Anterior cingulate cortex (tissue), 58 donors: ENCODE results near the gene CSN2.
A peak's percentile ranks its signal among the peaks of the same experiment; 100 is the strongest.

Experiments
- DNase-seq, 58 donors: peaks; one replicate each; lab custom pipeline; 2025; lab: John Stamatoyannopoulos, UW

Gene CSN2, protein sequence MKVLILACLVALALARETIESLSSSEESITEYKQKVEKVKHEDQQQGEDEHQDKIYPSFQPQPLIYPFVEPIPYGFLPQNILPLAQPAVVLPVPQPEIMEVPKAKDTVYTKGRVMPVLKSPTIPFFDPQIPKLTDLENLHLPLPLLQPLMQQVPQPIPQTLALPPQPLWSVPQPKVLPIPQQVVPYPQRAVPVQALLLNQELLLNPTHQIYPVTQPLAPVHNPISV

DNA sequence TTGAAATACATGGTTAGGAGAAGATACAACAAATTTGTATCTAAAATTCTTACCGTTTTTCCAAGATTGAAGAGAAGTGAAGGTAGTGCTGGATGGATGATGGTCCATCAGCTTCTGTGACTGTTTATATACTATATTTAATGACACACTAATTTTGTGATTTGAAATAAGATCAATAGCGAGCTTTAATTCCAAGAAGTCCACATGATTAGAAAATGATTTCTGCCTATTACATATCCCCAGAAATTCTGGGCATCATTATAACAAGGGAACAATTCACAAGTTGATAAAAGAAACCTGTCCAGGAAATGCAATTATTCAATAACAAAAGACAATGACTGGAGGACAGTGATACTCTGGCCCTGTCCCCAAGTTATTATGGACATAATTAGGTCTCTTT is at the start of gene CSN2:
Gene CSN2 (minus strand): TSS at position 101 of the 400 bp plus-strand sequence. CDS start 4,733 bp downstream, outside the sequence.
- no peak for DNase-seq

- DNase-seq = no peak
Measured at GRCh38 chr4:70008771-70009170, 43.2 kb upstream of the CSN2 start.

DNA sequence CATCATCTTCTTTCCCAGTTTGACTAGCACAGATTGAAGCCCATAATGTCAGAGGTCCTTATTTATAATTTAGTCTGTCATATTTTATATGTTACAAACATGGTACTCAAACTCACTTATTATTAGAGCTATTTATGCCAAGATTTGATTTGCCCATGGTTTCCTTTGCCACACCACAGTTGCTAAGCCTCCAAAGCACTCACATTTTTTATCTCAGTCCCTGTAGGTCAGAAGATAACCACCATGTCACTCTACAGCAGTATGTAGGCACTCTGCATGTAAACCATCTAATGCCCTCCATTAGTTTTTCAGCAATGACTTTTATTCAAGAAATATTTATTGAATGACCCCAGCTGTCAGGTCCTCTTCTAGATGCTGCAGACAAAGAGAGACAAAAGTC is 37.0 kb upstream of the CSN2 start:
- DNase-seq = no peak

- no peak for DNase-seq
Measured at GRCh38 chr4:70000711-70001110, 35.2 kb upstream of the CSN2 start.

GRCh38 chr4:69999420-69999819 is 33.9 kb upstream of the CSN2 start:
- no peak for DNase-seq

- no peak for DNase-seq
Measured at GRCh38 chr4:69995526-69996016, 30.0 kb upstream of the CSN2 start, which contains the start of gene STATH. TSS of gene STATH (plus strand) at chr4:69995966. CDS start at chr4:69998438, 2,472 bp downstream.

- DNase-seq = no peak
Measured at GRCh38 chr4:69994782-69995181, 29.3 kb upstream of the CSN2 start.

DNA sequence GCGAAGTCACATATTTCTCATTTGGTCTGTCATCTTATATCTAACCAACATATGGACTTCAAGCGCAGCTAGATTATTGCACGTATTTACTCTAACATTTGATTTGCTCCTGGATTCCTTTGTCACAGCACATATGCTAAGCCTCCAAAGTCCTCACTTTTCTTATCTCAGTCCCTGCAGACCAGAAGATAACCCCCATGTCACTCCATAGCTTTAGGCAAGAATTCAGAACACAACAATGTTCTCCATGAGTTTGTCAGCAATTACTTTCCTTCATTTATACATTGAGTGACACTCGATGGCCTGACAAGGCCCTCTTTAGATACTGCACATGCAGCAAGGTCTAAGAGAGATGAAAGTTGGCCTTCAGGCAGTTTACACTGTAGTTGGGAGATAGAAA is 25.5 kb upstream of the CSN2 start:
- DNase-seq = no peak

GRCh38 chr4:69986663-69987062 is 21.1 kb upstream of the CSN2 start:
- no peak for DNase-seq

DNA sequence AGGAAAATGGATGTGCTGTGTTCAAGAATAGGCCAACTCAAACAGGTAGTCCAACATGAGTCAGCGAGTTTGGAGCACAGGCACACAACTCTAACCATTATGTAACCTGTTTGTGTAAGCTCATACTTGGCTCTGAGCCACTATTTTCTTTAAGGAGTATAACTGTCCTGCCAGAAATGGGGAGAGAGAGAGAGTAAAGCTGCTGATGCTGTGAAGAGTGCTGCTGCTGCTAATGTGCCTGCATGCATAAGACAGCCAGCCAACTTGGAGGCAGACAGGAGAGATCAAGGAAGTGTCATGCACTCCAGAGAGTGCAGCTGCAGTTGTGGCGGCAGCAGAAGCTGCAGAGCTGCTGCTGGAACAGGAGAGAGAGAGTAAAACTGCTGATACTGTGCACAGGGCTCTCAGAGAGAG is 18.5 kb upstream of the CSN2 start:
- DNase-seq = peak in 1 of 58 donors; percentile 4

- peak in 1 of 58 donors; percentile 3 for DNase-seq
Measured at GRCh38 chr4:69977582-69977981, 12.1 kb upstream of the CSN2 start.

DNA sequence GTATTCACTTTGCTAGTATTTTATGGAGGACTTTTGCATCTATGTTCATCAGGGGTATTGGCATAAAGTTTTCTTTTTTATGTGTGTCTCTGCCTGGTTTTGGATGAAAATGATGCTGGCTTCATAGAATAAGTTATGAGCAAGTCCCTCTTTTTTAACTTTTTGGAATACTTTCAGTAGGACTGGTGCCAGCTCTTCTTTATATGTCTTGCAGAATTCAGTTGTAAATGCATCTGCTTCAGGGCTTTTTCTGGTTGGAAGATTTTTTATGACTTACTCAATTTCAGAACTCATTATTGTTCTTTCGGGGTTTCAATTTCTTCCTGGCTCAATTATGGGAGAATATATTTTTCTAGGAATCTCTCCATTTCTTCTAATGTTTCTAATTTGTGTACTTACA is 9.1 kb upstream of the CSN2 start:
- peak in 1 of 58 donors; percentile 1 for DNase-seq

- DNase-seq = no peak
Measured at GRCh38 chr4:69970071-69970470, 4.5 kb upstream of the CSN2 start.

GRCh38 chr4:69957209-69957608 is 8.3 kb downstream of the CSN2 start:
- no peak for DNase-seq

DNA sequence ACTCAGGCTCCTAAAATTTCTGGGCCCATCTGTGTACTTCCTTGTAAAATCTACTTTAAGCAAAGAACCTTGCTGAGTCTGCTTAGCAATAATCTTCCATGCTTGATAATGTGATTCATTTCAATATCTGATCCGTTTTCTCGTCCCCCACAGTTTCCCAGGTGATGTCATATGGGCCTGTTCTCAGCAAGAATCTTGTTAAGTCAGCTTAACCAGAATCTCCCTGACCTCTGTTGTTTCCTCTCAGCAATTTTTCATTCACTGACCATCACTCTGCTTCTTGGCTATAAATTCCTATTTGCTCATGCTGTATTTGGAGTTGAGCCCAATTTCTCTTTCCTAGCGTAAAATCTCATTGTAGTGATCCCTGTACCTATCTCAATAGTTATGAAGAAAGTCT is 13.9 kb downstream of the CSN2 start:
- no peak for DNase-seq

- DNase-seq = no peak
Measured at GRCh38 chr4:69936566-69936965, 29.0 kb downstream of the CSN2 start.

DNA sequence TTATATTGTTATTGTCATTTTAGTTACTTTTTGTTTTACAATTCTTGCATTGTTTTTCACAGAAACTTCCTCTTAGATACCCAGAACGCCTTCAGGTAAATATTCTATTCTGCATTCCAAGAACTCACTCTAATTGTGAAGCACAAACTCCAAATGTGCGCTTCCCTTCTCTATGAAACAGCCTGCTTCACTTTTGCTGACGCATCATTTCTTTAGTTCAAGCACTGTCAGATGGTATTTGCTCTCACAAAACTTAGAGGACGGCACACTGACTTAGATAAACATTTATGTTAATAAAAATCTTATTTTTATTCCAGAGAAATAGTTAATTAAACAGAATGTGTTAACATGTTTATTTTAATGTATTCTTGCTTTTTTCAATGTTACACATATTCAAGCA is 31.4 kb downstream of the CSN2 start:
- no peak for DNase-seq

- DNase-seq = no peak
Measured at GRCh38 chr4:69930768-69931167, 34.8 kb downstream of the CSN2 start, which contains the start of gene CSN1S1. TSS of gene CSN1S1 (plus strand) at chr4:69931068. CDS start at chr4:69932556, 1,488 bp downstream.

DNA sequence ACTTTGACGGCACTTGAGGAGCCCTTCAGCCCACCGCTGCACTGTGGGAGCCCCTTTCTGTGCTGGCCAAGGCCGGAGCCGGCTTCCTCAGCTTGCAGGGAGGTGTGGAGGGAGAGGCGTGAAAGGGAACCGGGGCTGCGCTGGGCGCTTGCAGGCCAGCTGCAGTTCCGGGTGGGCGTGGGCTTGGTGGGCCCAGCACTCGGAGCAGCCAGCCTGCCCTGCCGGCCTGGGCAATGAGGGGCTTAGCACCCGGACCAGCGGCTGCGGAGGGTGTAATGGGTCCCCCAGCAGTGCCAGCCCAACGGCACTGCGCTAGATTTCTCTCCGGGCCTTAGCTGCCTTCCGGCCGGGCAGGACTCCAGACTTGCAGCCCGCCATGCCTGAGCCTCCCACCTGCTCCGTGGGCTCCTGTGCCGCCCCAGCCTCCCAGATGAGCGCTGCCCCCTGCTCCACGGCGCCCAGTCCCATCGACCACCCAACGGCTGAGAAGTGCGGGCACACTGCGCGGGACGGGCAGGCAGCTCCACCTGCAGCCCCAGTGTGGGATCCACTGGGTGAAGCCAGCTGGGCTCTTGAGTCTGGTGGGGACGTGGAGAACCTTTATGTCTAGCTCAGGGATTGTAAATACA is 41.6 kb downstream of the CSN2 start:
- peak in 1 of 58 donors; percentile 1 for DNase-seq

DNA sequence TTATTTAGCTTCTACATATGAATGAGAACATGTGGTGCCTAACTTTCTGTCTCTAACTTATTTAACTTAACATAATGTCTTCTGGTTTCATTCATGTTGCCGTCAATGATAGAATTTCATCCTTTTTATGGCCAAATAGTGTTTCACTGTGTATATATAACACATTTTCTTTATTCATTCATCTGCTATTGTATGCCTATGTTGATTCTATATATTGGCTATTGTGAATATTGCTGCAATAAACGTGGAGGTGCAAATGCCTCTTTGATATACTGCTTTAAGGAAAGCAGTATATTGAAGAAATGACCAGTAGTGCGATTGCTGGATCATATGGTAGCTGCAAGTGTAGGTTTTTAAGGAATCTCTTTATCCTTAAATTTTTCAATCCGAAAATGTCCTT is 44.7 kb downstream of the CSN2 start:
- no peak for DNase-seq

DNA sequence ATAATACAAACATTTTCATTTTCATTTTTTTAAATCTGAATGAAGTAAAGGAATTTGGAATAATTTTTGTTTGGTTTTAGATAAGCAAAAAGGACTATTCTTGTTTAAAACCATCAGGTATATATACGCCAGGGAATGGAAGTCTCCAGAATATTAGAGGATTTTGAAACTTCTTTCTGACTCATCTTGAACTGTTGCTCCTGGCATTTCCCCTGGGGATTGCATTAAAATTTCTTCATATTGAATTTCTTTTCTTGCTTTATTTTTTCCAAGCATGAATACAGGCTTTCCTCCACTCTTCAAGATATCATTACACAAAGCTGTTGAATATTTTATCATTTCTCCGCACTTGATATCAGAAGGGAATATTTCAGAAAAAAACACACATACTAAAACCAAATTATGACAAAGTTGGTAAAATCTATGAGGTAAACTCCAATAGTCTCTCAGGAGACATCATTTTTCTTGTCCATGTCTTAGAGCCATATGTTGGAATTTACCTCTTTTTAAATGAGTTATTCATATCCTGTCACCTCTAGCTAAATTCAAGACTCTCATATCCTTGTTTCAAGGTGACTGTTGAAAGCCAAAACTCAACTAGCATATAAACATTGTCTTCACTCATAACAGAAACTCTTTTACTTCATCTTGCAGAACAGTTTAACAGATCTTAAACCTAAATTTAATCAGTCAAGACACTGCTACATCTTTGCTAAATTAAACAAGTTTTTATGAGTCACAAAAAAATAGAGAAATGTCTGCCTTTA is 55.3 kb downstream of the CSN2 start:
- no peak for DNase-seq
